A673 (cell line): ENCODE results near the gene KDM3B. TPM values are rescaled to one million over a fixed set of nuclear protein-coding genes. Genes with fewer than 3 reads are reported as not detected.
"Not testable (repeated sequence)": the region's sequence is repeated elsewhere in the genome, so short reads cannot be mapped to it uniquely, and the experiment has no call there.

ENCODE experiments used
- BruUV-seq: library from RNA; stranded (reverse); fragments of 400-500 nt; replicated peaks from 2 replicates; lab custom pipeline; 2021; lab: Mats Ljungman, UMichigan
- CTCF ChIA-PET: fragments of 300-600 bp; sonication (Branson Sonifier 250); formaldehyde crosslinking; loops from one replicate; lab custom pipeline; 2022; ENCODE audit warnings: antibody characterized with exemption; lab: Charles Lee
- POLR2A ChIA-PET: fragments of 300-600 bp; sonication (Branson Sonifier 250); formaldehyde crosslinking; loops from one replicate; lab custom pipeline; 2022; ENCODE audit warnings: antibody characterized with exemption; ENCODE audit not compliant: low non-redundant PET; lab: Charles Lee
- DNase-seq: peaks from one replicate; pipeline ENCODE4 v3.0.0-alpha.2; 2015; ENCODE audit warnings: low spot score
- H3K27ac ChIP-seq: fragments of 200-600 bp; sonication (generic); 2 replicates; pipeline ENCODE4 v1.5.1; 2016; ENCODE audit warnings: mixed run types, low read depth, mild to moderate bottlenecking, mixed read lengths, antibody characterized with exemption, low read length; ENCODE audit not compliant: poor library complexity, severe bottlenecking
- H3K27me3 ChIP-seq: fragments of 200-600 bp; sonication (generic); replicated peaks from 2 replicates; pipeline ENCODE4 v1.6.1; 2017; ENCODE audit warnings: mixed run types, low read depth, mild to moderate bottlenecking, mixed read lengths, antibody characterized with exemption, low read length; ENCODE audit not compliant: insufficient read depth, poor library complexity
- H3K36me3 ChIP-seq: fragments of 200-600 bp; sonication (generic); 2 replicates; pipeline ENCODE4 v1.6.1; 2016; ENCODE audit warnings: mixed run types, mild to moderate bottlenecking, mixed read lengths, antibody characterized with exemption, low read length; ENCODE audit not compliant: insufficient read depth, poor library complexity, severe bottlenecking
- H3K4me1 ChIP-seq: fragments of 200-600 bp; sonication (generic); 2 replicates; pipeline ENCODE4 v1.6.1; 2017; ENCODE audit warnings: mixed run types, mild to moderate bottlenecking, mixed read lengths, antibody characterized with exemption, low read length; ENCODE audit not compliant: insufficient read depth, poor library complexity, severe bottlenecking
- H3K4me3 ChIP-seq: fragments of 200-600 bp; sonication (generic); 2 replicates; pipeline ENCODE4 v1.5.1; 2016; ENCODE audit warnings: low read depth, mixed run types, mild to moderate bottlenecking, mixed read lengths, low read length; ENCODE audit not compliant: poor library complexity, severe bottlenecking
- H3K9me3 ChIP-seq: fragments of 200-600 bp; sonication (generic); 2 replicates; pipeline ENCODE4 v1.6.1; 2016; ENCODE audit warnings: mixed run types, low read depth, mild to moderate bottlenecking, mixed read lengths, antibody characterized with exemption, low read length; ENCODE audit not compliant: poor library complexity, severe bottlenecking
- CTCF ChIP-seq: fragments of 300-800, 200-600 bp; sonication (generic); conservative IDR thresholded peaks from 2 replicates; pipeline ENCODE4 v1.5.1; 2017; ENCODE audit warnings: low read depth, mild to moderate bottlenecking, antibody characterized with exemption, low read length, moderate library complexity, mixed read lengths
- EZH2 ChIP-seq: fragments of 200-600 bp; sonication (generic); IDR thresholded peaks from 2 replicates; pipeline ENCODE4 v1.6.1; 2017; ENCODE audit warnings: borderline replicate concordance, low read depth, mild to moderate bottlenecking, mixed read lengths, antibody characterized with exemption, low read length; ENCODE audit not compliant: poor library complexity, severe bottlenecking
- intact Hi-C: fragments of 100-400 bp; cut with micrococcal nuclease; formaldehyde crosslinking; loops from one replicate; pipeline ENCODE4 v1.10.0; 2022; ENCODE audit not compliant: unreplicated experiment
- total RNA-seq: library from RNA; stranded (reverse); gene quantifications from 2 replicates; pipeline ENCODE4 v1.2.3, GENCODE V29; 2021

The KDM3B gene
- total RNA-seq, 1 experiment from 2014 or later: 62.1 TPM

GRCh38 chr5:138471052-138471361, 118.5 kb downstream of the KDM3B start:
- intact Hi-C loops: no loop called here
- ChIA-PET POLR2A (interaction anchor here (0.5 kb wide), 1 partner anchor 108 kb away, joined by 5 read pairs; no protein-coding TSS in a partner anchor), CTCF (no interaction called here)
- no peak overlapping the region for H3K4me3 ChIP-seq
- H3K9me3 ChIP-seq: no peaks in the 10 kb centered on the region
- DNase-seq: no peak
- no peaks in the 10 kb centered on the region for H3K27me3 ChIP-seq
- peaks cover 7% of the 10 kb centered on the region for H3K4me1 ChIP-seq
- BruUV-seq: no TSS peak
- H3K36me3 ChIP-seq: peaks cover 23% of the 10 kb centered on the region
- H3K27ac ChIP-seq: no peak overlapping the region
- TF ChIP-seq CTCF (no peak), EZH2 (no peak)

GRCh38 chr5:138472353-138472752, 119.9 kb downstream of the KDM3B start:
- no peak for TF ChIP-seq EZH2
- TF ChIP-seq CTCF: no peak
- no peak for DNase-seq
- ChIA-PET CTCF (no interaction called here), POLR2A (no interaction called here)
- Histone ChIP-seq H3K9me3 (no peaks in the 10 kb centered on the region), H3K36me3 (peaks cover 15% of the 10 kb centered on the region), H3K4me1 (peaks cover 7% of the 10 kb centered on the region), H3K27ac (no peak overlapping the region), H3K27me3 (no peaks in the 10 kb centered on the region), H3K4me3 (no peak overlapping the region)
- intact Hi-C loops: no loop called here
- no TSS peak for BruUV-seq

GRCh38 chr5:138473151-138473550, 120.7 kb downstream of the KDM3B start:
- intact Hi-C loops, H3K27me3 ChIP-seq, POLR2A ChIA-PET, H3K9me3 ChIP-seq, H3K4me1 ChIP-seq, DNase-seq, H3K36me3 ChIP-seq, H3K27ac ChIP-seq, H3K4me3 ChIP-seq, BruUV-seq: not testable (repeated sequence)
- CTCF ChIA-PET: interaction anchor here (0.5 kb wide), 1 partner anchor 13 kb away, joined by 6 read pairs; no protein-coding TSS in a partner anchor

- intact Hi-C loops: no loop called here
- Histone ChIP-seq H3K4me1 (no peaks in the 10 kb centered on the region), H3K36me3 (no peaks in the 10 kb centered on the region), H3K27me3 (no peaks in the 10 kb centered on the region), H3K4me3 (no peak overlapping the region), H3K9me3 (no peaks in the 10 kb centered on the region), H3K27ac (no peak overlapping the region)
- TF ChIP-seq CTCF: no peak
- no peak for TF ChIP-seq EZH2
- BruUV-seq: no TSS peak
- POLR2A ChIA-PET: no interaction called here
- CTCF ChIA-PET: no interaction called here
- no peak for DNase-seq
Observed at GRCh38 chr5:138476918-138477317, 124.4 kb downstream of the KDM3B start.
